SK-N-MC (cell line): ENCODE results near the gene ANKRD10.

Experiments
- EZH2 ChIP-seq: fragments of 200-600 bp; sonication (generic); IDR thresholded peaks from one replicate; pipeline ENCODE4 v1.6.1; 2017; ENCODE audit warnings: antibody characterized with exemption
- POLR2AphosphoS5 ChIP-seq: IDR thresholded peaks from 2 replicates; pipeline ENCODE4 v1.6.1; 2012; ENCODE audit warnings: mild to moderate bottlenecking, low read depth, low read length, borderline replicate concordance

GRCh38 chr13:110880627-110881026, 34.2 kb downstream of the ANKRD10 start:
- TF ChIP-seq EZH2 = no peak
- TF ChIP-seq POLR2AphosphoS5 = no peak
